SHP77 (cell line): ENCODE data around the gene TBXT.

Experiments
- DNase-seq, 2 experiments: peaks; one replicate each; lab custom pipeline; 2025; lab: John Stamatoyannopoulos, UW

TBXT gene

DNA sequence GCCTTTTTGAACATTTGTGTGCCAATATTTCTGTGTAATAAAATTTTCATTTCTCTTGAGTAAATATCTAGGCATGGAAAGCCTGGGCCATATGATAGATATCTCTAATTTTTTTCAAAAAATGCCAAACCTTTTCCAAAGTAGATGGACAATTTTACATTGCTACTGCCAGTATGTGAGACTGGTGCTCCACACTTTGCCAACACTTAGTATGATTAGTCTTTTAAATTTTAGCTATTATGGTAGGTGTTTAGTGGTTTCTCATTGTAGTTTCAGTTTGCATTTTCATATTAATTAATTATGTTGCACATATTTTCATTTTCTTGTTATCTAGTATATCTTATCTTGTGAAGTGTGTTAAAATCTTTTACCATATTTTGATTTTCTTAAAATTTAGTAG is 52.0 kb downstream of the TBXT start:
- no peak for DNase-seq

DNA sequence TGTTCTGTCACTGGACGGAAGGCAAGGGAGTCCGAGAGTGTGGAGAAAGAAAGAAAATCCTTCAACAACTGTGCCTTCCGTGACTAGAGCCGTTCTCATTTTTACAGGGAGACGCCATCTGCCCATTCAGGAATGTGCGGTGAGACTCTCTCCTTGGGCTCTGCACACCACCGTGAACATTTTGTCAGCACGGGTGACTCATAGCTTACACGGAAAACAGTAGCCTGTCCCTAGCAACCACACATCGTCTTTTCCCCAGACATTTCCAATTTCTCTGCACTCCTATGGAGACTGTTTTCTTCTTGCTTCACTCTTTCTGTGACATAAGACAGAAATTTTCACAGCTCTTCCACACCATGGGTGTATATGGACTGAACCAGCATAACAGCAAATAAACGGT is 55.1 kb downstream of the TBXT start:
- DNase-seq, result peak; percentile 51 to 53

DNA sequence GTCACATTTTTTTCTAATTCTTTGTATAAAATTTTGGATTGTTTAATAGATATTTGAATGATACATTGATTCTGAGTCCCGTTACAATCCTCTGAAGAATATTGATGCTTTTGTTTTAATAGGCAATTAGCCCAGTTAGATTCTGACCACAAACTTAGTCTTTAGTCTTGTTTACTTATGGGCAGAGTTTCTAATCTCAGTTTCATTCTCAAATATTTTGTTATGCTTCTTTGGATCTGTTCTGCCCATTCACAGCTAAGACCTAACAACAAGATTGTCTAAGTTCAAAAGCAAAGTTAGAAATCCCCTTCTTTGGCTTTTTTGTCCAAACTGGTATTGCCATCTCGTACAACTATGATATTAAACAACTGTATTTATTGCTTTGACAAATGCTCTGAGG is 58.0 kb downstream of the TBXT start:
- no peak for DNase-seq
